CD4-positive, alpha-beta T cell treated with Interleukin-1 beta for 1 hour (primary cell): ENCODE measurements around the gene TSPAN19.

ENCODE experiments used
- DNase-seq, 2 donors: peaks; one replicate each; pipeline ENCODE4 v3.0.0-alpha.2; 2020 to 2022

The TSPAN19 gene

DNA sequence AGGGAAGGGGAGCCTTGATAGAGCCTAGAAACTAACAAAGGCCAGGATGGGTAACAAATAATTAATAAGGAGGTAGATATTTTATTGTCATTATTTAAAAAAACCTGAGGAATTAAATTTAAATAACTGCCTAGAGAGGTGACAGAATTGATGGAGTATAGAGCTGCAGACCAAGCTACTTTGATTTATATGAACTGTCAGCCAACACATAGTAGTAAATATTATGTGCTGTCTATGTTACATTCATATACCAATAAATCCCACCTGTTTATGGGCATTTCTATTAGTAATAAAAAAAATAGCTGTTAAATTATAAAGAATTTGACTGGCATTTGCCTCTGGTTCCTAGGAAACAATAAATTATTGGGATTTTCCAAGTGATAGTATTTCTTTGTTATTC lies 37.7 kb downstream of the TSPAN19 start:
- no peak for DNase-seq

DNA sequence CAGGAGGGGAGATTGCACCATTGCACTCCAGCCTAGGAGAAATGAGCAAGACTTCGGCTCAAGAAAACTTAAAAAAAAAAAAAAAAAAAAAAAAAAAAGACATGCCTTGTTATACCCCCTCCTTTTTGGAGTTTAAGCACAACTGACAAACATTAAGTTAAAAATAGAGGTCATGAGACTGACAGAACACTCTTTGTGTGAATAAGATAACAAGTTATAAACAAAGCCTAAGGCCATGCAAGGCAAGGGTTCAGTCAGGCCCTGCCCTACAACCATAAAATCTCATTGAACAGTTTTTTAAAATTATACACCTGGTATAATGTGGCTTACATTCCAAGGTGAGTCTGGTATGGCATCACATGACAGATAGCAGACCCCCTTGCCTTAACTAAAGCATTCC lies 39.3 kb downstream of the TSPAN19 start:
- no peak for DNase-seq

DNA sequence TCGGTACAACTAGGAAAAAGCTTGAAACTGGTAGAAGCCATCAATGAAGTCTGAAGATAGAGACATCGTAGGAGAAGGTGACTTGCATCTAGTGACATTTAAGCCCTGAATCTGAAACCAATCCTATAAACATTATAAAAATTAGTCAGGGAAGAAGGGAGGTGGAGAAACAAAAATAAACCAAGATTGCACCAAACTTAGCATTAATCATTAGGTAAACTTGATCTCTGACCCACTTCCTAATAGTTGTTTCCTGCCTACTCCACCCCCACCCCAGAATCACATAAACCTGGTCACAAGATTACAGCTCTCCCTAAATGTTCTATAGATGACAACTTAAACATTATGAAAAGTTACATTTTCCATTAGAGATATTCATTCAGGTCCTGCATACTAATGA lies 40.4 kb downstream of the TSPAN19 start:
- DNase-seq: no peak

DNA sequence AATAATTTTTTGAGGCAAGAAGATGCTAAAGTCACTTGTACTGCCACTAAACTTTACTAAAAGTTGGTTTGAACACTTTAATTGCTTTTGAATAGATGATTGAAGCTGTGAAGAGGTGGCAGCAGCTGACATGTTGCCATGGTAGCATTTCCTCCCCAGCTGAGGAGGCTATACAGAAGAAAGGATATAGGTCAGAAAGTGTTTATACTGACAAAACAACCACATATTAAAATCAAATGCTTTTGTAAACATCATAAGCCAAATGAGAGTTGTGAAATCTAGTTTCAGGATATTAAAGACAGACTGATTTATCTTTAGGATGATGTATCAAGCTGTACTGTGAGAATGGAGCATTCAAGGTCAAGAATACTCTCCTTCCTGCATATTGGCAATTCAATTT lies 41.7 kb downstream of the TSPAN19 start:
- no peak for DNase-seq

DNA sequence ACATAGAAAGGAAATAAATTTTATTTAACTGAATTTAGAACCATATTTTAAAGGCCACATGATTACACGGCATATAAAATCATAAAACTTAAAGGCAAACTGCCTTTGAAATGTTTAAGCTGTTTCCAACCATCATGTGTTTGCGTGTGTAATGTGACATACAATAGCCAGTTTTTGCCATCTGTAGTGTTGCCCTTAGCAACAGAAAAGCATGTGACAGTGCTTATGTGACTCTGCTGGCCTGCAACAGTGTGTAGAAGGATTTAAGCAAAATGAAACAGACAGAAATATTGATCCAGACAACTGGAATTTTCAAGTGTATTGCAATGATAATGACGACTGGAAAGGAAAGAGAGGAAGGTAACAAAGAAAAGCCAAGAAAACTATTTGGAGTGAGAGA lies 49.5 kb downstream of the TSPAN19 start:
- DNase-seq: no peak

DNA sequence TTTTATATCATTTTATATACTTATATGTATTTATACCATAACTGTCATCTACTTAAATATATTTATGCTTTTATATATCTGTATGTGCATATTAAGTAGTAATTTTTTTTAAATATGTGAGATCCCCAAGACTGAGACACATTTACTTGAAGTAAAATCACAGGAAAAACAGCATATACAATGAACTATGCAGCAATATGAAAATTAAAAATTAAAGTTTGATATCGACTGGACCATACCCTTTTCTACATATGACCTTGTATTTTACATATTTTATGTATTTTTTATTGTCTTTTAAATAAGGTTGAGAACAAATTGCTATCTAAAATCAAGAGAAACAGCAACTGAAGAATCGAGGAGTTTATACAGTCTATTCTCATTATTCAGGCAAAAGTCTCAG lies 50.0 kb downstream of the TSPAN19 start:
- no peak for DNase-seq

DNA sequence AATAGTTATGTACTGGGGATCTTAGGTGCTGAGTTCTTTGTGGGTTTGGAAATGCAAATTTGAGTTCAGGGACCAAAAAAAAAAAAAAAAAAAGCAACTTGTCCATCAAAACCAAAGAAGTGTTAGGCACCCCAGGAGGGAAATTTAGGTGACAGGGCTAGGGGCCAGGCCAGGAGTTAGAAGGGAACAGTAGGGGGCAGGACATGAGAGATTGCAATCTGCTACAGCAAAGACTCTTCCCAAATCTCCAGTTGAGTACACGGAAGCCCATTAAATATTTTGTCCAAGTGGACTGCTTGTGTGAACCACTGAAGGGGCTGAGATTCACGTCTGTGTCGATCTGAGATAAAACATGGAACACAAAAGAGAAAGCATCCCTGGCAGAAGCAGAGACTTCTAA lies 52.8 kb downstream of the TSPAN19 start:
- DNase-seq: no peak

DNA sequence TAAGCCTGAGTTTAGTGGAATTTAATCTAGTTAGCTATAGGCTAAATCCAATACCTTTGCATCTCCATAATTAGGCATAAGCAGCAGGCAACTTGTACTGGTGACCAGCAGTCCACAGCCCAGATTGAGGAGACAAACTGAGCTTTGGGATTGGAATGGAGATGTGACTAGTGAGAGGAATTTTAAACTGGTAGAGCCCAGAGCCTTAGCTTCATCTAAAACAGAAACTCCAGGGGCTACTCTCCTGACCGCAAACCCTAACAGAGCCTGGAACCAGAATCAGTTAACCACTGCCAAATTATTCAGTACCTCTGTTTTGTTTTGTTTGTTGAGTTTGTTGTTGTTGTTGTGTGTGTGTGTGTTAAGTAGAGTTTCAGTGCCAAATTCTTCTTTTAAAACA lies 53.2 kb downstream of the TSPAN19 start:
- no peak for DNase-seq

DNA sequence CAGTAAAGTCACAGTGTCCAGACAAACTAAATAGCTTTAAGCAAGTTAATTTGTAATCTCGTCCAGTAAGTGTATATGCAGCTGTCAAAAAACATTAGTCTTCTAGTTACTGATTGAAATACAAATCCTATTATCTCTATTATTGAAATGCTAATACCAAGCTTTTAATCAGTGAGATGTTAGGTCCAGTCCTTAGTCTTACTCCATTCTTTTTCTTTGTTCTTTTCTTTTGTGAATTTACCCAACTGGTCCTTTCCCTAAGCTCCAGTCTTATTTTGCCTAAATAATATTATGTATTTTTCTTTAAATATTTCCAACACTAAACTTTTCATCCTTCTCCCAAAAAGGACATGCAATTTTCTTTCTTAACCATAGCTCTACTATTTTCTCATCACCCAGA lies 57.2 kb downstream of the TSPAN19 start:
- DNase-seq: no peak

DNA sequence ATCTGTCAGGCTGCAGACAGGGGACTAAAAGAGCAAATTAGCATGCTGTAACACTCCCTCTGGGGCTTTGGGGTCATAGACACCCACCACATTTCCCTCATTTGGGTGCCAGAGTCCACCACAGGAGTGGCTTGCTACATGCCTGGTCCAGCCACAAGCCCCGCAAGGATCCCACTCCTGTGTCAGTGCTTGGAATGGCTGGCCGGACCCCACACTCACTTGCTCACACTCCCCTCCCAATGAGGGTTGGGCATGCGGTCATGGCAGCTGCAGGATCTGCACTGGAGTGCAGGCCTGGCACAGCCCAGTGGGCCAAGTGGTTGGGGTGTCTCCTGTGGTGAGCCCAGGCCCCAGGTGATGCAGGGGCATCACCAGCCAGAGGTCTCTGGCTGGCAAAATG lies 59.9 kb downstream of the TSPAN19 start:
- DNase-seq: no peak

DNA sequence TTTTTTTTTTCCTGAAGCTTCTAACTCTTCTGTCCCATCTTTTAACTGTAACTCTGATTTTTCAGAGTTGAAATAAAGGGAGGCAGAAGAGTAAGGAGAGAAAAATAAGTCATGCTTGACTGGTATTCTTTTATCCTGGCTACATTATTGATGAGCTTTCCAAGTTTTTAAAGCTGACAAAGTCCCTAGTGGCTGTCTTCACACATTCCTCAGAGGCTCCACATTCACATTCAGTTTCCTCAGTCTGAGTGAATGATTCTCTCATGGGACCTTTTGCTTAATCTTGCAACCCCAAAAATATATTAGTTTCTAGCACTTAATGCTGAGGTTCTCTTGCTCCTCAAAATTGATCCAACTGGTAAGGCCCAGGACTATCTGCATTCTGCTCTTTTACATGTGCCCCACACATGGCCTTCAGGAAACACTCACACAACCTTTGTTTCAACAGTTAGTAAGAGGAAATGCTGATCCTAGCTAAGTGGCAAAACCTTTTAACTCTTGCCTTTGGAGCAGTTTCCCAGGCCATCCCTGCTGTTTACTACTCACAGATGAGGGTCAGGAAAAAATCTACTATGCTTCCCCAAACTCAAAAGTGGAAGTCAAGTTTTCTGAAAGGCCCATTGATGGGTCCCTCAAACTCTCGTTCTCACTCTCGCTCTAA lies 61.8 kb downstream of the TSPAN19 start:
- no peak for DNase-seq

DNA sequence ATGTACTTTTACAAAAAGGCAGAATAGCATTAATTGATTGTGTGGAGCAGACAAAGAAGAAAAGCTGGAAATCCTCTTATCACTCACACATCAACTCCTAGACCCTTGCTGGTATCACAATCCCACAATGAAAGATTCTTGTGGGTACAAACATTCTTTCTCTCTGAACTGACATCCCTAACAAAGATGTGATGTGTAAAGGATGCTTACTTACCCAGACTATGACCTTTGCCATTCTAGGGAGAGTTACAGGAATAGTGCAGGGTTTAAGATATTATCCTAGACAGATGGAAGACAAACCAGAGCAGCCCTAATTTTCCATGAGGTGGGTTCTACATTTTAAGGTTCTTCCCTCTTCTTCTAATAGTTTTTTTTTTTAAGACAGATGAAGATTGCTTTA lies 63.1 kb downstream of the TSPAN19 start:
- DNase-seq: no peak

DNA sequence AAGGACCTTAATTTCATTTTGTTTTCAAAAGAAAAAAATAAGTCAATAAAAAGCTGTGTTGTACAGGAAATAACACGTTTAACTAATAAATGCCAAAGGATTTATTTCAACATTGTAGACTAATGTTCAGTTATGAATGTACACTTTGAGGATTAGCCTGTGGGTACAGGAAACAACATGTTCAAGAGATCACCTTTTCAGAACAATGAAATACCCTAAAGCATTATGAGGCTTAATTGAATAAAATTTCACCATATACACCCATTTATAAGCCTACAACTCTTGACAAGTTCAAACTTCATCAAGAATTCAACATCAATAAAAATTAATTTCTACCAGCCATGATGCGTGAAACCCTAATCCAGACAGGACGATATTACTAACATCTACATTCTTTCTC lies 66.9 kb downstream of the TSPAN19 start:
- no peak for DNase-seq
